GM21737 (cell line): Measurements from ENCODE around the gene MAST4.

Experiments
- ATAC-seq: cut with Tn5 transposase; IDR thresholded peaks from one replicate; pipeline ENCODE4 v1.9.1; 2021; ENCODE audit warnings: mild to moderate bottlenecking, moderate library complexity; ENCODE audit not compliant: unreplicated experiment

The MAST4 gene

GRCh38 chr5:66894480-66895240 is 298.5 kb downstream of the MAST4 start:
- ATAC-seq, result no peak

DNA sequence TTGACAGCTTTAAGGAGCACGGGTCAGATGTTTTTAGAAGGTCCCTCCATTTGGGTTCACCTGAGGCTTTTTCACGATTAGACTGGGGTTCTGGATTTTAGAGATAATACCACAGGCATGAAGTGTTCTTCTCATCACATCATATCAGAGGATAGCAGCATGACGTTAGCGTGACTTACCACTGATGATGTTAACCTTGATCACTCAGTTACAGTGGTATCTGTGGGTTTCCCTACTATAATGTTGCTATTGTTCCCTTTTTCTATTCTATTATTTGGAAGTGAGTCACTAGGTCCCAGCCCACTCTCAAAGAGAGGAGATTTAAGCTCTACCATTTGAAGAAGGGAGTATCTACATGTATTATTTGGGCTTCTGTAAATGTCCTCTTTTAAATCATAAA is 300.0 kb downstream of the MAST4 start:
- ATAC-seq, result no peak

DNA sequence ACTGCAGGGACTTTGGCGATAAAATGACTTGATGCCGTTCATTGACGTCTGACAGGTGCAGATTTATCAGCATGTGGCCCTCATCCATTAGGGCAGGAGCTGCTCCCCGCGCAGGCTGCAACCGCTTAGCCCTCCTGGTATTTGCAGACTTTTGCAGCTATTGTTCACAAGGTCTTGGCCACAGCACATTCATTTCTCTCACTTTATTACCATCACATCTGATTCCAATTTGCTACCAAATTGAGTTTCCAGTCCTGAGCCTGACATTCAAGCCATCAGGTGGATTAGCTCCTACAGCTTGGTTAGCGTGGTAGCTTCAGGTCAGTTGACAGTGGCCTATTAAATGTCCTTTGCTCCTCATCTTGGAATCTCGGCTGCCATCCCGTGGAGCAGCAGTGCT is 301.2 kb downstream of the MAST4 start:
- ATAC-seq, result no peak

DNA sequence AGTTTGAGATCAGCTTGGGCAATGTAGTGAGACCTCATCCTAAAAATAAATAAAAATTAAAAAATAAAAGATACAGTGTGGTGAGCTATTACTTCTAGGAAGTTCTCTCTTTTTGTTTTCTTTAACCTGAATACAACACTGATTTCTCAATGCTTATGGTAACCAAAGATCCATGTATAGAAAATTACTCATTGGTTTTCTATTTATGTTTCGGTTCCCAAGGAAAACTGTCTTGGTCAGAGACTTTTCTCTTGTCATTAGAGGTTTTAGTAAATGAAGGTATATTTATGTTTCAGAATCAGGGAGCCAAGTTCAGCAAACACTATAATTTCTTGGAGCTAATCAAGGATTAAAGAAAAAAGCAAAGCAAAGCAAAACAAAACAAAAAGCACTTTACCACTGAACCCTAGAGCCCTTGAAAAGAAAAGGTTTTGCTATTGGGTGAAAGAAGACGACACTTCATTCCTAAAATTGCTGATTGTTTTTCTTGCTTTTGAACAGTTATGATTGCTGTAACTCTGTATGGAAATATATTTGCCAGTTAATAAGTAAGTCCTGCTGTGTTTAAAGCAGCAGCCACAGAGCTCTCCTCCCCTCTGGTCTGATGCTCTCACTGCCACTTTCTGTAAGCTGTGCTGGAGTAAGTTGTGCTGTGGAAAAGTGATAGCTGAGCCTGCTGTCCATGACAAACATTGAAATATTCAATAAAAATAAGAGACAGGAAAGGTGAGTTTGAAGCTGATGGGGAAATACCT is 302.2 kb downstream of the MAST4 start:
- no peak for ATAC-seq

DNA sequence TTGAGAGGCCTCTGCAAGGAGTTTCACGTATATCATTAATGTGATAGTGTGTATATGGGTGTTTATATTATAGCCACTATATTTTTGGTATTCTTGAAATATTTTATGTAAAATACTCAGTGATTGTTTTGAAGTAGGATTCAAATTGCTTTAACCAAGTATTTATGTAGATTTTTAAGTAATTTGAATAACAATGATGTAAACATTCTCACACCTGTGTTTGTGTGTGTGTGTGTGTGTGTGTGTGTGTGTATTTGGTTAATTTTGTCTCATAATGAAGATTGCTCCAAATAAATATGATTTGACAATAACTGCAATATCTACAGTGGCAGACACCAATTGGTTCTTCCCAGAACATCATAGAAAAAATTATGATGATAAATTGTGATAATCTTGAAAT is 307.0 kb downstream of the MAST4 start:
- ATAC-seq, result no peak

DNA sequence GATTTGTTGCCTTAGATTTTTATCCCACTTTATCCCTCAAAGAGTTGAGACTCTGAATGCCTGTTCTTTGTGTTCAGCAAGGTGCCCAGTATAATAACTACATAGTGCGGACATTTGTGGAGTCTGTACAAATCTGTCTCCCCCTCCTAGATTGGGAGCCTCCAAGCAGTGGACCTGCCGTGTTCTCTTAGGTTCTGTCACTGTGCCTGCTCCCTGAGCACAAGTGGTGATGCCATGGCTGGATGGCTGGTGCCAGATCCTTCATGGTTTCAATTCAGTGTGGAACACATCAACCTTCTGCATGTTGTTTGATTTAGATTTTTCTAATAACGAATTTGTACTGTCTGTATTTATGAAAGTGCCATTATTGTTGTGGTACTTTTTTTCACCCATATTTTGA is 307.5 kb downstream of the MAST4 start:
- ATAC-seq, result no peak

- ATAC-seq, result no peak
Observed at GRCh38 chr5:66904189-66904588, 308.0 kb downstream of the MAST4 start.

GRCh38 chr5:66906021-66906420 is 309.8 kb downstream of the MAST4 start:
- no peak for ATAC-seq

DNA sequence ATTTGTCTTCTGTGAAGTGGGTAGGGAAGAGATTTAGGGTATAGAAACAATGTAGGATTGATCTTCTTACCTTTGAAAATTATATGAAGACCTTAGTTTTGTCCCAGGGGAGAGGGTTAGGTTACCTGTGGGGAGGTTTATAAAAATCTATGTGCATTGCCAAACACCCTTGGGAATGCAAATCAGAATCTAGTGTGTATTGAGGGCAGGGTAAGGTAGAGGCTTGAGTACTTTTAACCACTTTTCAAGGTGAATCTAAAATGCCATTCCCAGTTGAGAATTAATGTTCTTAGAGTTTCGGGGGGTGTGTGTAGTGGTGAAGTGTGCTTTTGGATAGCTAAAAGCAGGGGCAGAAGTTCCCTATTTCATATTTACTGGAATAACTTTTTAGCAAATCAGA is 312.0 kb downstream of the MAST4 start:
- no peak for ATAC-seq

DNA sequence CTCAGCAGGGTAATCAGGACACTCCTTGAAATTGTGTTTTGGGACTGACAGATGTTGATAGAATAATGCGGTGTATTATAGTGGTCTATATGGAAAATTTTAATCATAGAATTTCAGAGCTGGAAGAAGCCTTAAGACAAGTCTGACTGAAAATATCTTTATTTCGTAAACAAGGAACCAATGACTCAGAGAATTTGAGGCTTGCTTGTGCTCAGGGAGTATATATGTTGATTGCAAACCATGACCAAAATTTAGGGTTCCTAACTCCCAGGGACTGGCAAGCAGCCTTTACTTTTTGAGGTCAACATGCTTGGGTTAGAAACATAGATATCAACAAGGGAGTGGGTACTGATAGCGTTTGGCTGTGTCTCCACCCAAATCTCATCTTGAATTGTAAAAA is 313.2 kb downstream of the MAST4 start:
- no peak for ATAC-seq

DNA sequence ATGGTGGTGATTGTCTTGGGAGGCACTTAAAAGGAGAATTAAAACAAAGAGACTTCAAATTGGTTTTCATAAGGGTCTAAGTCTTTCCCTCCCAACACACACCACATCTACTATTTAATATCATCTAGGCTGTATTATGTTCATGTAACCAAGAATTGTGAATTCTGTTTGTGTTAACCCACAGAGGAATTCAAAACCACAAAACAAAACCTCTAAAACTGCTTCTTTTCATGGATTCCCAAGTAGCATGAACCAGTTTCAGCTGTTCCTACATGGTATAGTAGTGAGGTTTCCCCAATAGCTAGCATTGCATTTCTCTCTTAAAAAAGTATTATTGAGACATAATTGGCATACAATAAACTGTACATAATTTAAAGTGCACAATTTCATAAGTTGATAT is 316.6 kb downstream of the MAST4 start:
- no peak for ATAC-seq

DNA sequence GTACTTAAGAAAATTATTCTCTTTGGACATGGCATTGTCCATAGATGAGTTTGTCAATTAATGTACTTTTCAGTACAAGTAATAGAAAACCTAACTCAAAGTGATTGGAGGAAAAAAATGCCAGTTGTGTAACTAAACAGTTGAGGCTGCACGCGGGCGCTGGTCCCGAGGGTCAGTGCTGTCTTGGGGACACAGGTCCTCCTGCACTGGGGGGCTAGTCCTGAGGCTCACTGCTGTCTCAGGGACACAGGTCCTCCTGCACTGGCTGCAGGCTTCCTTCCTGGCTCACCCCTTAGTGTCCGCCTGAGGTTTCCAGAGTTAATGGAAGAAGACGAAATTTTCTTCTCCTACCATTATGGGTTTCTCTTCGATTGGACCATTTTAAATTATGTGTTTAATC is 319.3 kb downstream of the MAST4 start:
- ATAC-seq, result no peak

- no peak for ATAC-seq
Observed at GRCh38 chr5:66922881-66923280, 326.7 kb downstream of the MAST4 start.

- no peak for ATAC-seq
Observed at GRCh38 chr5:66923457-66923856, 327.3 kb downstream of the MAST4 start.

DNA sequence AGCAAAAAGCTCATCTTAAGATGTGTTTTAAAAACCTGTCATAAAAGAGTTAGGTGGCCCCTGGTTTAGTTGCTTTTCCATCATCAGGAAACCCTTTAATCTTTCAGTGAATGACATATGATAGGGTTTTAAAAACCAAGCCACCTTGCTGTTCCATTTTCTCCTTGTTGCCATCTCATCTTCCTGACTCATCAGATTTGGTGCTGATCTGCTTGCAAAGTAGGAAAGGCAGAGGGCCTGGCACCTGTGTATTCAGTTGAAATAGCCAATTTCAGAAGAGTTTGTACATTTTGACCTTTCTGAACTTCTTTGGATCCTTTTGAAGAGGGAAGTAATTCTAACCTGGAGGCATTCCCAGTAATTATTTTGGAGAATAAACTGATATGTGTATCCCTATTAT is 327.7 kb downstream of the MAST4 start:
- ATAC-seq, result no peak

DNA sequence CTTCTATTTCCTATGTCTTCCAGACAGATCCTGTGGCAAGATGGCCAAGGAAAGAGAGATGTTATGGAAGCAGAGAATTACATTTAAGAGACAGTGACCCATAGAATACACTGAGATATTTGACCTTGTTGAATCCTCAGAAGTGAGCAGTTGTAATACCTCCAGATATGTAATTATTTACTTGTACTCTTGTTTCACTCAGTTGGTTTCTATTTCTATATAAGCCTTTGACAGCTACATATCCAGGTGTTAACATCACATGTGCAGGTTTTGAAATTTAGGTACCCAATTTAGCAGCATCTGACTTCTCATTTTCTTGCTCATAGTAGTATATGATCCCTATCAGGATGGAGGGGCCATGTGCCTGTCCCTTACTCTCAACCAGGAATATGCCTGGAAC is 330.9 kb downstream of the MAST4 start:
- ATAC-seq, result no peak

DNA sequence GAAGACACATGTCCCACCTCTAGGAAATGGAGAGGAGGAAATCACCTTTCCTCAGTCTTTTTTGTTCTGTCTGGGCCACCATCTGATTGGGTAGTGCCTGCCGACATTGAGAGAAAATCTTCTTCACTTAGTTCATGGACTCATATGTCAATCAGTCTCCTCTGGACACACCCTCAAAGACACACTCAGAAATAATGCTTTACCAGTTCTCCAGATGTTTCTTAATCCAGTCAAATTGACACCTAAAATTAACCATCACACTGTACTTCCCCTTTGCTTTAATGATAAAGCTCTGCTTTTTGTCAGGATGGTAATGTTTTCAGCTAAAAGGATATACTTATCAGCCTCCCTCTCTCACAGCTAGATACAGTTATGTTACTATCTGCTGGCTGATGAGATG is 333.1 kb downstream of the MAST4 start:
- no peak for ATAC-seq

GRCh38 chr5:66929995-66930394 is 333.8 kb downstream of the MAST4 start:
- ATAC-seq, result no peak

DNA sequence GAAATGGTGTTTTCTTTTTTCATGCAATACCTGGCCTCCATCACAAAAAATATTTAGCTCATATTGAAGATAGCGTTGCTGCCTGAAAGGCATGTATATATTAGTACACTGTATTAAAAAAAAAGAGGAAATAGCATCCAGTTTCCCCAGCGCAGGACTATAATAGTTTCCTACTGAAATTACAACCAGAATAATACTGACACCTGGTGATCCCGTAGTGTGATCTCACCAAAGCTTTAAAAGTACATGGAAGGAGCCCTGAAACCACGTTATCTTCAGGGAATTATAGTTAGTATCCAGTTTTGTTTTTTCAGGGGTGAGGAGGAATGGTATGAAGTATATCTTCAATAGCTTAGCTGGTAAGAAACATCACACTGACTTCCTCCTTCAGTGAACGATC is 335.5 kb downstream of the MAST4 start:
- no peak for ATAC-seq

DNA sequence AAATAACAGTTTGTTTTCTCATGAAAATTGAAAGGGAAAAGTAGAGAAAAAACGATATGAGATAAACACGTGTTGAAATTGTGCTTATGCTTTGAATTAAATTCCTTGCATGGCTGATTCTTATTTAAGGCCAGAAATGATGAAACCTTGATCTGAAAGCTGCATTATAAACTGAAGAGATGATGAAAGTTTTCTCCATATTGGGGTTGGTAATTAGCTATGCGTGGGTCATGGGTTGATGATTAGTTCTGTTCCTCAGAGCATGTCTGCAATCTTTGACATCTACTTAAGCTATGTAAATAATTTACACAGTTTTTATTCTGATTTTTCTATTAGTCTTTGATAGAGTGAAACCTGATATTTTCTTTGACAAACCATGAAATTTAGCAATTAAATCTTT is 336.3 kb downstream of the MAST4 start:
- no peak for ATAC-seq

DNA sequence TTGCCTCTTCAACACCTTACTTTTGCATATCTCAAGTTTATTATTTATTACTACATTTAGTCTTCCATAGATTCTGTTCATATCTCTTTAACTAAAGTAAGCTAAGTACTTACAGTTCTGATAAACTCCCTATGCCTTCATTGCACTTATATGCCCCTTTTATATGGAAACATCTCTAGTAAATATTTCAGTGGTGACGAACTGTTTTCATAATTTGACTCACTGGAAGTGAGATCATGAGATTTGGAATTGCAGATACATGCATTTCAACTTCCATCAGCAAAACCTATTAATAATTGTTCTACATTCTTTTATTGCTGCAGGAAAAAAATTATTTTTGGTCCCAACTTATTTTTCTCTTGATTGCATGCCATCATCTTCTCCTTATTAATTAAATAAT is 336.9 kb downstream of the MAST4 start:
- ATAC-seq, result no peak

DNA sequence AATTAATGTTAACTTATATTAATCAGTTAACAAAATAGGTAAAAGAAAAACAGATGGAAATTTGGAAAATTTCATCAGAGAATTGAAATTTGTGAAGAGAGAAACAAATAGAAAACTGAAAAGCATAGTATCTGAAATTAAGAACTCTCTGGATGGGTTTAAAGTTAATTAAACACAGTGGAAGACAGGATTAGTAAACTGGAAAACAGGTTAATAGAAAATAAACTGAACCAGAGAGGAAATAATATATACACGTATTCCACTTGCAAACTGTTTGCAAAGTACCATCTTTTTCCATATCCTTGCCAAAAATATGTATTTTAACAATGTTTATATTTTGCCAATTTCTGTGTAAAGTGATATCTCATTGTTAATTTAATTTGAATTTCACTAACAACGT is 342.9 kb downstream of the MAST4 start:
- ATAC-seq, result no peak
